Mammary epithelial cell (primary cell): ENCODE measurements around the gene CHTF18.

ENCODE experiments used
- EZH2 ChIP-seq: IDR thresholded peaks from 2 replicates; pipeline ENCODE4 v1.6.1; 2012; ENCODE audit warnings: low read length, inconsistent platforms, borderline replicate concordance
- TF ChIP-seq, protein P1 (sequence below), 2 donors: IDR thresholded peaks in 1 of 2; conservative IDR thresholded peaks in 1 of 2; 2 replicates each; pipeline ENCODE4 v1.5.1; 2011 to 2012; ENCODE audit warnings: inconsistent platforms in 2 of 2, low read length in 2 of 2, mild to moderate bottlenecking in 2 of 2, control low read depth in 1 of 2, low read depth in 1 of 2; ENCODE audit not compliant: insufficient read depth in 1 of 2; ENCODE audit errors: extremely low read depth in 1 of 2

GRCh38 chr16:746637-747036 lies 41.8 kb upstream of the CHTF18 start:
- TF ChIP-seq EZH2, result no peak
- TF ChIP-seq, protein P1, sequence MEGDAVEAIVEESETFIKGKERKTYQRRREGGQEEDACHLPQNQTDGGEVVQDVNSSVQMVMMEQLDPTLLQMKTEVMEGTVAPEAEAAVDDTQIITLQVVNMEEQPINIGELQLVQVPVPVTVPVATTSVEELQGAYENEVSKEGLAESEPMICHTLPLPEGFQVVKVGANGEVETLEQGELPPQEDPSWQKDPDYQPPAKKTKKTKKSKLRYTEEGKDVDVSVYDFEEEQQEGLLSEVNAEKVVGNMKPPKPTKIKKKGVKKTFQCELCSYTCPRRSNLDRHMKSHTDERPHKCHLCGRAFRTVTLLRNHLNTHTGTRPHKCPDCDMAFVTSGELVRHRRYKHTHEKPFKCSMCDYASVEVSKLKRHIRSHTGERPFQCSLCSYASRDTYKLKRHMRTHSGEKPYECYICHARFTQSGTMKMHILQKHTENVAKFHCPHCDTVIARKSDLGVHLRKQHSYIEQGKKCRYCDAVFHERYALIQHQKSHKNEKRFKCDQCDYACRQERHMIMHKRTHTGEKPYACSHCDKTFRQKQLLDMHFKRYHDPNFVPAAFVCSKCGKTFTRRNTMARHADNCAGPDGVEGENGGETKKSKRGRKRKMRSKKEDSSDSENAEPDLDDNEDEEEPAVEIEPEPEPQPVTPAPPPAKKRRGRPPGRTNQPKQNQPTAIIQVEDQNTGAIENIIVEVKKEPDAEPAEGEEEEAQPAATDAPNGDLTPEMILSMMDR (conservative IDR thresholded peaks at IDR 0.05 in 1 of 2, IDR thresholded peaks at IDR 0.05 in 1 of 2; ENCODE audit: extremely low read depth in 1 of 2, insufficient read depth in 1 of 2, low read depth in 1 of 2, low read length in 2 of 2), result no peak
